ENCODE data around the gene PAX7. TPM values are rescaled to one million over a fixed set of nuclear protein-coding genes. Genes with fewer than 3 reads are reported as not detected.

Gene PAX7
- total and polyA plus RNA-seq, 2 donors (not counting 3 experiments of a cell fraction or from before 2014, with no cell fraction given): not detected

DNA sequence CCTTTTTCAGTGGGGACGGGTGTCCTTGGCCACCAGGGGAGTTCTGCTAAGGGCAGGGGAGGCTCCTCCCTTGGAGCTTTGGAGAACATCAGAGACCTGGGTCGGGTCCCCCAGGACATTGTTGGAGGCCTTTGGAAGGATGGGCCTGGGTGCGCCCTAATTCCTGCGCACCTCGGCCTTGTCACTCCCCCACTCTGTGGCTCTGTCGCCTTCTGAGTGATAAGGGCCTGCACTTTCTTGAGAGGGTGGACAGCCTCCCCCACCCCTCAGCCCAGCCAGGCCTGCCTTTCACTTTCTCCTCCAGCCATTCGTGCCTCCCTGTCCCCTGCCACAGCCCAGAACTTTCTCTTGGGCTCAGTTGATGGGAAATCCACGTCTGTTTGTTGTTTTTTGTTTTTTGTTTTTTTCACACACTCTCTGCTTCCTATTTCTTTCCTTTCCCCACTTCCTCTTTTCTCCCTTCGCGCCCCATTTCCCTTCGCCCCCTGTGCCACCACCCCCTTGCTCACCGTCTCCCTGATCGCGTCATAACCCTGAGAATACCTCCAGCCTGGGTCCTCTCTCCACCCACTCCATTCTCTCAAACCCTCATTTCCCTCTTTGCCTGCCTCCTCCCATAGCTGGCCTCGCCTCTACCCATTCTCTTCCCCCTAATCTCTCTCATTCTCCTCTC, 85.6 kb downstream of the PAX7 start:
- Histone ChIP-seq H3K9ac (replicated peaks; ENCODE audit: extremely low read depth, insufficient read depth, low read length) (no peak overlapping the region), H2AFZ (ENCODE audit: low read depth, low read length) (no peak overlapping the region), H3K27ac (ENCODE audit: insufficient read depth, low read depth, low read length) (no peak overlapping the region), H3K9me1 (replicated peaks; ENCODE audit: control insufficient read depth, extremely low read depth, insufficient read depth, low read length) (no peaks in the 10 kb centered on the region), H3K4me1 (ENCODE audit: control insufficient read depth, extremely low read depth, insufficient read depth, low read length) (no peaks in the 10 kb centered on the region), H3K4me2 (ENCODE audit: insufficient read depth, low read length) (no peak overlapping the region), H3K36me3 (ENCODE audit: control insufficient read depth in 2 of 2, extremely low read depth in 1 of 2, insufficient read depth in 2 of 2, low read length in 2 of 2) (no peaks in the 10 kb centered on the region), H4K20me1 (replicated peaks; ENCODE audit: control insufficient read depth, extremely low read depth, insufficient read depth, low read length) (no peaks in the 10 kb centered on the region), H3K4me3 (replicated peaks in 1 of 3; ENCODE audit: insufficient read depth in 1 of 3, low read depth in 1 of 3, low read length in 3 of 3) (no peak overlapping the region), H3K9me3 (replicated peaks; ENCODE audit: control insufficient read depth, insufficient read depth, low read length) (no peaks in the 10 kb centered on the region), H3K27me3 (ENCODE audit: control insufficient read depth in 2 of 2, insufficient read depth in 2 of 2, low read length in 2 of 2) (peaks cover 18 to 23% of the 10 kb centered on the region in 2 experiments), H3K79me2 (ENCODE audit: control insufficient read depth, insufficient read depth, low read length) (no peaks in the 10 kb centered on the region)
- TF ChIP-seq, protein P1, sequence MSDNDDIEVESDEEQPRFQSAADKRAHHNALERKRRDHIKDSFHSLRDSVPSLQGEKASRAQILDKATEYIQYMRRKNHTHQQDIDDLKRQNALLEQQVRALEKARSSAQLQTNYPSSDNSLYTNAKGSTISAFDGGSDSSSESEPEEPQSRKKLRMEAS (IDR thresholded peaks at IDR 0.05; ENCODE audit: insufficient read depth, insufficient read length): no peak
- no peak for TF ChIP-seq EZH2 (IDR thresholded peaks at IDR 0.05; ENCODE audit: borderline replicate concordance, low read depth, low read length, severe bottlenecking)
- no peak for TF ChIP-seq JUN (IDR thresholded peaks at IDR 0.05; ENCODE audit: borderline replicate concordance, insufficient read depth, insufficient read length, low read depth)
- TF ChIP-seq POLR2A (IDR thresholded peaks at IDR 0.05; ENCODE audit: low read depth, low read length): no peak
- TF ChIP-seq POLR2AphosphoS5 (IDR thresholded peaks at IDR 0.05; ENCODE audit: insufficient read depth, low read depth, low read length): no peak
- no peak for TF ChIP-seq MYC (IDR thresholded peaks at IDR 0.05; ENCODE audit: low read depth, low read length)
- TF ChIP-seq FOS (IDR thresholded peaks at IDR 0.05; ENCODE audit: borderline replicate concordance, insufficient read depth, low read length): no peak
- TF ChIP-seq GATA2 (IDR thresholded peaks at IDR 0.05; ENCODE audit: insufficient read depth, insufficient read length, low read depth, low read length): no peak
- TF ChIP-seq, protein P2, sequence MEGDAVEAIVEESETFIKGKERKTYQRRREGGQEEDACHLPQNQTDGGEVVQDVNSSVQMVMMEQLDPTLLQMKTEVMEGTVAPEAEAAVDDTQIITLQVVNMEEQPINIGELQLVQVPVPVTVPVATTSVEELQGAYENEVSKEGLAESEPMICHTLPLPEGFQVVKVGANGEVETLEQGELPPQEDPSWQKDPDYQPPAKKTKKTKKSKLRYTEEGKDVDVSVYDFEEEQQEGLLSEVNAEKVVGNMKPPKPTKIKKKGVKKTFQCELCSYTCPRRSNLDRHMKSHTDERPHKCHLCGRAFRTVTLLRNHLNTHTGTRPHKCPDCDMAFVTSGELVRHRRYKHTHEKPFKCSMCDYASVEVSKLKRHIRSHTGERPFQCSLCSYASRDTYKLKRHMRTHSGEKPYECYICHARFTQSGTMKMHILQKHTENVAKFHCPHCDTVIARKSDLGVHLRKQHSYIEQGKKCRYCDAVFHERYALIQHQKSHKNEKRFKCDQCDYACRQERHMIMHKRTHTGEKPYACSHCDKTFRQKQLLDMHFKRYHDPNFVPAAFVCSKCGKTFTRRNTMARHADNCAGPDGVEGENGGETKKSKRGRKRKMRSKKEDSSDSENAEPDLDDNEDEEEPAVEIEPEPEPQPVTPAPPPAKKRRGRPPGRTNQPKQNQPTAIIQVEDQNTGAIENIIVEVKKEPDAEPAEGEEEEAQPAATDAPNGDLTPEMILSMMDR (IDR thresholded peaks at IDR 0.05; ENCODE audit: extremely low read depth in 1 of 2, insufficient read depth in 1 of 2, low read depth in 1 of 2, low read length in 2 of 2): no peak
- intact Hi-C loops (cut with micrococcal nuclease): no loop called here
- no peak for DNase-seq (ENCODE audit: low read depth, low spot score)
- no peak for FAIRE-seq
- ChIA-PET POLR2A (no interaction called here), CTCF (no interaction called here)
- dilution Hi-C loops (cut with MboI; ENCODE audit: extremely low pct_ligation_motif_present, low sequenced_read_pairs): no loop called here
- no TSS peak for BruUV-seq (replicated peaks)
